ENCODE measurements around the gene TSPOAP1. TPM values are rescaled to one million over a fixed set of nuclear protein-coding genes. Genes with fewer than 3 reads are reported as not detected.
A peak's percentile ranks its signal among the peaks of the same experiment; 100 is the strongest.

The TSPOAP1 gene
- total RNA-seq, 1 experiment from 2014 or later, result 6.0 TPM

- H3K36me3 ChIP-seq (ENCODE audit: control insufficient read depth, insufficient read depth, low read length), result peaks cover 1% of the 10 kb centered on the region
- no peaks in the 10 kb centered on the region for H3K9me3 ChIP-seq
- intact Hi-C loops (cut with micrococcal nuclease; ENCODE audit: unreplicated experiment), result no loop called here
- H3K27me3 ChIP-seq (replicated peaks; ENCODE audit: control insufficient read depth, insufficient read depth, low read length), result no peaks in the 10 kb centered on the region
- CTCF ChIA-PET, result no interaction called here
- Mint-ChIP-seq H3K27ac (ENCODE audit: unreplicated experiment) (peak overlapping the region; percentile 6), H3K9me3 (ENCODE audit: unreplicated experiment) (no peaks in the 10 kb centered on the region), H3K27me3 (ENCODE audit: insufficient read depth, unreplicated experiment) (no peaks in the 10 kb centered on the region), H3K4me1 (ENCODE audit: low read depth, unreplicated experiment) (peaks cover 77% of the 10 kb centered on the region), H3K36me3 (ENCODE audit: insufficient read depth, unreplicated experiment) (peaks cover 90% of the 10 kb centered on the region), H3K4me3 (ENCODE audit: unreplicated experiment) (no peak overlapping the region)
- TF ChIP-seq, protein P1, sequence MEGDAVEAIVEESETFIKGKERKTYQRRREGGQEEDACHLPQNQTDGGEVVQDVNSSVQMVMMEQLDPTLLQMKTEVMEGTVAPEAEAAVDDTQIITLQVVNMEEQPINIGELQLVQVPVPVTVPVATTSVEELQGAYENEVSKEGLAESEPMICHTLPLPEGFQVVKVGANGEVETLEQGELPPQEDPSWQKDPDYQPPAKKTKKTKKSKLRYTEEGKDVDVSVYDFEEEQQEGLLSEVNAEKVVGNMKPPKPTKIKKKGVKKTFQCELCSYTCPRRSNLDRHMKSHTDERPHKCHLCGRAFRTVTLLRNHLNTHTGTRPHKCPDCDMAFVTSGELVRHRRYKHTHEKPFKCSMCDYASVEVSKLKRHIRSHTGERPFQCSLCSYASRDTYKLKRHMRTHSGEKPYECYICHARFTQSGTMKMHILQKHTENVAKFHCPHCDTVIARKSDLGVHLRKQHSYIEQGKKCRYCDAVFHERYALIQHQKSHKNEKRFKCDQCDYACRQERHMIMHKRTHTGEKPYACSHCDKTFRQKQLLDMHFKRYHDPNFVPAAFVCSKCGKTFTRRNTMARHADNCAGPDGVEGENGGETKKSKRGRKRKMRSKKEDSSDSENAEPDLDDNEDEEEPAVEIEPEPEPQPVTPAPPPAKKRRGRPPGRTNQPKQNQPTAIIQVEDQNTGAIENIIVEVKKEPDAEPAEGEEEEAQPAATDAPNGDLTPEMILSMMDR (IDR thresholded peaks at IDR 0.05; ENCODE audit: insufficient read depth in 1 of 2, low read depth in 1 of 2, low read length in 1 of 2, severe bottlenecking in 1 of 2, unreplicated experiment in 1 of 2), result no peak
- BruUV-seq (replicated peaks), result no TSS peak
- POLR2A ChIA-PET, result no interaction called here
- no peak for DNase-seq
- H3K4me3 ChIP-seq (ENCODE audit: low read depth, low read length), result no peak overlapping the region
- peaks cover 87% of the 10 kb centered on the region for H3K4me1 ChIP-seq
Observed at GRCh38 chr17:58375256-58375655, 46.7 kb upstream of the TSPOAP1 start.

DNA sequence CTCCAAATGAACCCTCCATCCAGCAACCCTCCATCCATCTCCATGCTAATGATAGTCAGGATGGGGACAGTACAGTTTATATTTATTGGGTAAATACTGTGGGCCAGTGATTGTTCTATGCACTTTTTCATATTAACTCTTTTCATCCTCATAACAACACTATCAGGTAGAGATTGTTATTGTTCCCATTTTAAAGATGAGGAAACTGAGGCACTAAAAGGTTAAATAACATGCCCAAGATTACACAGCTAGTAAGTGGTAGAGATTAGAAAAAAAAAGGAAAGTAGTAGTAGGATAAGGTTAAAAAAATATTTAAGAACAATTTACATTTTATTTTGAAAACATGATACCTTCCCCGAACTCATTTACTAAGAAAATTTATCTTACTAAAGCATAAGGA is 45.3 kb upstream of the TSPOAP1 start:
- H3K36me3 ChIP-seq (ENCODE audit: control insufficient read depth, insufficient read depth, low read length), result peaks cover 1% of the 10 kb centered on the region
- ChIA-PET CTCF (no interaction called here), POLR2A (no interaction called here)
- no peak for DNase-seq
- no peaks in the 10 kb centered on the region for H3K9me3 ChIP-seq
- H3K9me3 Mint-ChIP-seq (ENCODE audit: unreplicated experiment), result no peaks in the 10 kb centered on the region
- H3K27me3 Mint-ChIP-seq (ENCODE audit: insufficient read depth, unreplicated experiment), result no peaks in the 10 kb centered on the region
- BruUV-seq (replicated peaks), result no TSS peak
- peaks cover 77% of the 10 kb centered on the region for H3K4me1 Mint-ChIP-seq (ENCODE audit: low read depth, unreplicated experiment)
- H3K4me3 Mint-ChIP-seq (ENCODE audit: unreplicated experiment), result no peak overlapping the region
- no peaks in the 10 kb centered on the region for H3K27me3 ChIP-seq (replicated peaks; ENCODE audit: control insufficient read depth, insufficient read depth, low read length)
- TF ChIP-seq, protein P1 (IDR thresholded peaks at IDR 0.05; ENCODE audit: insufficient read depth in 1 of 2, low read depth in 1 of 2, low read length in 1 of 2, severe bottlenecking in 1 of 2, unreplicated experiment in 1 of 2), result no peak
- no peak overlapping the region for H3K4me3 ChIP-seq (ENCODE audit: low read depth, low read length)
- peaks cover 87% of the 10 kb centered on the region for H3K4me1 ChIP-seq
- peaks cover 94% of the 10 kb centered on the region for H3K36me3 Mint-ChIP-seq (ENCODE audit: insufficient read depth, unreplicated experiment)
- H3K27ac Mint-ChIP-seq (ENCODE audit: unreplicated experiment), result no peak overlapping the region
- intact Hi-C loops (cut with micrococcal nuclease; ENCODE audit: unreplicated experiment), result no loop called here

DNA sequence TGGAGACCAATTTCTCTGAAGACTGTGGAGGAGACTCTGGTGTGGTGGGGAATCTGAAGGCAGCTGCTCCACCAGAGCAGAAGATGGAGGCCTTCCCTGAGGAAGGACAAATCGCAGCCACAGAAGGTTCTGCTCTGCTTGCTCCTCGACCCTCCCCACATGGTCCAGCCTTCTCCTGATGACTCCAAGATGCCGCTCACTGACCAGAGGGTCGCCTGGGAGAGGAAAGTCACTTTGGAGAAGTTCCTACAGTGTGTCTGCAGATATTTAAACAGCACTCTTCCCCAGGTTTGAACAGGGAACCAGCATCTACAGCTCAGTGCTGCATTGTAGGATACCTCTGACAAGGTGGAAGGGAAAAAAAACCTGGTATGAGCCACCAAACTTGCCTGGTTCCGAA is 44.4 kb upstream of the TSPOAP1 start:
- Mint-ChIP-seq H3K36me3 (ENCODE audit: insufficient read depth, unreplicated experiment) (peaks cover 96% of the 10 kb centered on the region), H3K4me1 (ENCODE audit: low read depth, unreplicated experiment) (peaks cover 80% of the 10 kb centered on the region), H3K9me3 (ENCODE audit: unreplicated experiment) (no peaks in the 10 kb centered on the region), H3K4me3 (ENCODE audit: unreplicated experiment) (peak overlapping the region; percentile 21), H3K27ac (ENCODE audit: unreplicated experiment) (peak overlapping the region; percentile 86), H3K27me3 (ENCODE audit: insufficient read depth, unreplicated experiment) (no peaks in the 10 kb centered on the region)
- ChIA-PET CTCF (interaction anchor here (0.5 to 0.7 kb wide), 2 partner anchors 55 to 77 kb away, joined by 3 read pairs; no protein-coding TSS in a partner anchor), POLR2A (no interaction called here)
- Histone ChIP-seq H3K9me3 (no peaks in the 10 kb centered on the region), H3K4me3 (ENCODE audit: low read depth, low read length) (no peak overlapping the region), H3K4me1 (peaks cover 83% of the 10 kb centered on the region), H3K36me3 (ENCODE audit: control insufficient read depth, insufficient read depth, low read length) (peaks cover 2% of the 10 kb centered on the region), H3K27me3 (replicated peaks; ENCODE audit: control insufficient read depth, insufficient read depth, low read length) (no peaks in the 10 kb centered on the region)
- TF ChIP-seq, protein P1 (IDR thresholded peaks at IDR 0.05; ENCODE audit: insufficient read depth in 1 of 2, low read depth in 1 of 2, low read length in 1 of 2, severe bottlenecking in 1 of 2, unreplicated experiment in 1 of 2), result no peak
- intact Hi-C loops (cut with micrococcal nuclease; ENCODE audit: unreplicated experiment), result no loop called here
- DNase-seq, result no peak
- BruUV-seq (replicated peaks), result no TSS peak
